Cardiac fibroblast (primary cell): ENCODE measurements around the gene DLX6.
"Not testable (repeated sequence)": the region's sequence is repeated elsewhere in the genome, so short reads cannot be mapped to it uniquely, and the experiment has no call there.

Experiments
- DNase-seq, 2 donors: peaks; one replicate each; pipeline versions ENCODE4 v3.0.0 to v3.0.0-alpha.2; 2010; ENCODE audit warnings: low read depth in 2 of 2
- H3K4me3 ChIP-seq, 2 donors: replicated peaks in 1 of 2; 1 replicate in 1 of 2; 2 replicates in 1 of 2; pipeline ENCODE4 v1.5.1; 2011; ENCODE audit warnings: low read depth in 2 of 2, low read length in 2 of 2, mild to moderate bottlenecking in 2 of 2, moderate library complexity in 1 of 2
- CTCF ChIP-seq: IDR thresholded peaks from one replicate; pipeline ENCODE4 v1.5.1; 2011; ENCODE audit warnings: low read depth, mild to moderate bottlenecking, low read length, inconsistent platforms

The DLX6 gene

GRCh38 chr7:97025983-97026714, 20.8 kb downstream of the DLX6 start:
- TF ChIP-seq CTCF, result no peak
- no peak overlapping the region for H3K4me3 ChIP-seq
- peak in 1 of 2 donors; percentile 15 for DNase-seq

- DNase-seq, result no peak
- TF ChIP-seq CTCF, result no peak
- peak overlapping the region; percentile 27 to 38 for H3K4me3 ChIP-seq
These were observed 21.5 kb downstream of the DLX6 start for GRCh38 chr7:97026715-97027426.

GRCh38 chr7:97027427-97028234, 22.3 kb downstream of the DLX6 start:
- DNase-seq, result peak; percentile 88 to 89
- H3K4me3 ChIP-seq, result peak overlapping the region; percentile 27 to 38
- peak; percentile 87 for TF ChIP-seq CTCF

GRCh38 chr7:97034213-97034852, 29.0 kb downstream of the DLX6 start:
- DNase-seq, result not testable (repeated sequence)

GRCh38 chr7:97039374-97040065, 34.2 kb downstream of the DLX6 start:
- no peak for TF ChIP-seq CTCF
- no peak for DNase-seq
- no peak overlapping the region for H3K4me3 ChIP-seq

More at GRCh38 chr7:97034213-97034852, 29.0 kb downstream of the DLX6 start:
- not testable (repeated sequence) for H3K4me3 ChIP-seq

- DNase-seq, result no peak
- no peak for TF ChIP-seq CTCF
- H3K4me3 ChIP-seq, result no peak overlapping the region
These were observed 37.9 kb downstream of the DLX6 start for GRCh38 chr7:97043281-97043680.
